ENCODE measurements around the gene GLRA1.

- TF ChIP-seq CTCF (IDR thresholded peaks at IDR 0.05; ENCODE audit: low read depth, low read length) = no peak
- TF ChIP-seq POLR2A (IDR thresholded peaks at IDR 0.05; ENCODE audit: extremely low read depth, insufficient read length) = no peak
- no peak for TF ChIP-seq MYC (IDR thresholded peaks at IDR 0.05; ENCODE audit: low read depth, low read length)
- TF ChIP-seq MAX (IDR thresholded peaks at IDR 0.05; ENCODE audit: low read depth, low read length) = no peak
Observed at GRCh38 chr5:151775025-151775606, 149.5 kb downstream of the GLRA1 start.
